Fibroblast of villous mesenchyme (primary cell): ENCODE measurements around the gene ADAM29. TPM values are rescaled to one million over a fixed set of nuclear protein-coding genes. Genes with fewer than 3 reads are reported as not detected.
"Not testable (repeated sequence)": the region's sequence is repeated elsewhere in the genome, so short reads cannot be mapped to it uniquely, and the experiment has no call there.

Source experiments
- DNase-seq: peaks from one replicate; pipeline ENCODE4 v3.0.0-alpha.2; 2010; ENCODE audit warnings: low read depth
- H3K4me3 ChIP-seq: 2 replicates; pipeline ENCODE4 v1.5.1; 2011; ENCODE audit warnings: low read depth, mild to moderate bottlenecking, low read length
- CTCF ChIP-seq: IDR thresholded peaks from 2 replicates; pipeline ENCODE4 v1.5.1; 2012; ENCODE audit warnings: low read depth, mild to moderate bottlenecking, low read length; ENCODE audit not compliant: insufficient read depth
- total RNA-seq: library from RNA; depleted of rRNA; stranded (reverse); fragments of >200 nt; gene quantifications from 2 replicates; pipeline ENCODE4 v1.2.3, GENCODE V29; 2012

The ADAM29 gene
- total RNA-seq, 1 donor: not detected

GRCh38 chr4:174940002-174940401 is 21.8 kb downstream of the ADAM29 start:
- TF ChIP-seq CTCF: no peak
- no peak overlapping the region for H3K4me3 ChIP-seq
- DNase-seq: no peak

- H3K4me3 ChIP-seq: no peak overlapping the region
- TF ChIP-seq CTCF: no peak
- DNase-seq: no peak
Measured at GRCh38 chr4:174946246-174946645, 28.1 kb downstream of the ADAM29 start.

GRCh38 chr4:174948826-174949225 is 30.7 kb downstream of the ADAM29 start:
- TF ChIP-seq CTCF: no peak
- DNase-seq: no peak
- no peak overlapping the region for H3K4me3 ChIP-seq

- DNase-seq: no peak
- TF ChIP-seq CTCF: no peak
- no peak overlapping the region for H3K4me3 ChIP-seq
Measured at GRCh38 chr4:174972911-174973310, 54.8 kb downstream of the ADAM29 start.

GRCh38 chr4:174973336-174973735 is 55.2 kb downstream of the ADAM29 start:
- no peak overlapping the region for H3K4me3 ChIP-seq
- no peak for TF ChIP-seq CTCF
- no peak for DNase-seq

- no peak for DNase-seq
- no peak for TF ChIP-seq CTCF
- H3K4me3 ChIP-seq: no peak overlapping the region
Measured at GRCh38 chr4:174983128-174983750, 65.1 kb downstream of the ADAM29 start.

GRCh38 chr4:174983870-174984269 is 65.7 kb downstream of the ADAM29 start:
- not testable (repeated sequence) for H3K4me3 ChIP-seq, DNase-seq
